Measurements from ENCODE around the gene GFRAL. TPM values are rescaled to one million over a fixed set of nuclear protein-coding genes. Genes with fewer than 3 reads are reported as not detected.

The GFRAL gene
- total RNA-seq = not detected in 2 replicates

GRCh38 chr6:55327169-55327568 is at the start of gene GFRAL:
TSS of gene GFRAL (plus strand) at chr6:55327469. CDS start at chr6:55327555, 86 bp downstream.

Other genes with a start within 250 kb of the GFRAL start
- gene HCRTR2, start 153.0 kb upstream of the GFRAL start, total RNA-seq = not detected in 2 replicates

Measured in smooth muscle cell of trachea (primary cell).